ENCODE data around the gene GAPDH.
"Not testable (repeated sequence)": the region's sequence is repeated elsewhere in the genome, so short reads cannot be mapped to it uniquely, and the experiment has no call there.

Gene GAPDH

GRCh38 chr12:6546016-6546415, 11.7 kb downstream of the GAPDH start:
- no peak for DNase-seq (ENCODE audit: low spot score)

DNA sequence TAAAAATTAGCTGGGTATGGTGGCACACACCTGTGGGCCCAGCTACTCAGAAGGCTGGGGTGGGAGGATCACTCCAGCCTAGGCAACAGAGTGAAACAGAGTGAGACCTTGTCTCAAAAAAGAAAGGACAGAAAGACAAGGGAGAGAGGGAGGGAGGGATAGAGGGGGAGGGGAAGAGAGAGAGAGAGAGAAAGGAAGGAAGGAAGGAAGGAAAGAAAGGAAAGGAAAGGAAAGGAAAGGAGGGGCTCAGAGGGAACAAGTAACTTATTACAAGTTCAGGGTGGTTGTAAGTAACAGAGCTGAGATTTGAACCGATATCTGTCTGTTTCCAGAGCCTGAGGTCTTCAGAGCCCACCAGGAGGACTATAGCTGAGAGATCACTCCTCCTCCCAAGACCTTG, 13.2 kb downstream of the GAPDH start:
- no peak for DNase-seq (ENCODE audit: low spot score)

DNA sequence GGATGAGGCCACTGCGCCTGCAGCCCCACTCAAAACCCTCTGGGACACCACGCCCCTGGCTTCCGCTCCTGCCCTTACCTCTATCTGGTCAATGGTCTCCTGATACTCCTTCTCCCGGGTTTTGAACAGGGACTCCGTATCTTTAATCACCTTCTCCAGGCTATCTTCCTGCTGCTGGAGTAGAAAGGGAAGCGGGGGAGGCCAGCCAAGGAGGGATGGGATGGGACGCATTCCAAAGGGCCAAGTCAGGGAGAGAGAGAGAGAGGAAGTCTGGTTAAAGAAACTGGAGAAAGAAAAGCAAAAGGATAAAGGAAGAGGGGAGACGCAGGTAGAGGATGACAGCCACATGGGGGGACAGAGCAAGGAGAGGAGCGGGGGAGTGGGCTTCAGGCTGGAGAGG, 13.7 kb downstream of the GAPDH start:
- no peak for DNase-seq (ENCODE audit: low spot score)

DNA sequence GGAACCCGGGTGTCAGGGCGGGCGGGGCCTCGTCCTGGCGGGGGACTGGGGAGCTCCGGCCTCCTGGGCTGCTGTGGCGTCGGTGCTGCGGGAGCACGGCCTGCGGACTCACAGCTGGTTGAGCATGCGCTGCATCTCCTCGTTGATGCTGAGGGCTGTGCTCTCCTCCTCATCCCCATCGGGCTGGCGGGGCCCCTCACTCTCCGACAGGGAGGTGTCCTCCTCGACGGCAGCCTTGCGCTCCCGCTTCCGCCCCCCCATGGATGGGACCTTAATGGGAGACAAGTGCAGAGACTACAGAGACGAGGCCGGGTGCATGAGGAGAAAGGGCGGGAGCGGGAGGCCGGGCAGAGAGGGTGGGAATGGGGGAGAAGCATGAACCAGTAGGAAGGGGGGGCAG, 14.2 kb downstream of the GAPDH start:
- no peak for DNase-seq (ENCODE audit: low spot score)

GRCh38 chr12:6548966-6549683, 14.8 kb downstream of the GAPDH start:
- no peak for DNase-seq (ENCODE audit: low spot score)

DNA sequence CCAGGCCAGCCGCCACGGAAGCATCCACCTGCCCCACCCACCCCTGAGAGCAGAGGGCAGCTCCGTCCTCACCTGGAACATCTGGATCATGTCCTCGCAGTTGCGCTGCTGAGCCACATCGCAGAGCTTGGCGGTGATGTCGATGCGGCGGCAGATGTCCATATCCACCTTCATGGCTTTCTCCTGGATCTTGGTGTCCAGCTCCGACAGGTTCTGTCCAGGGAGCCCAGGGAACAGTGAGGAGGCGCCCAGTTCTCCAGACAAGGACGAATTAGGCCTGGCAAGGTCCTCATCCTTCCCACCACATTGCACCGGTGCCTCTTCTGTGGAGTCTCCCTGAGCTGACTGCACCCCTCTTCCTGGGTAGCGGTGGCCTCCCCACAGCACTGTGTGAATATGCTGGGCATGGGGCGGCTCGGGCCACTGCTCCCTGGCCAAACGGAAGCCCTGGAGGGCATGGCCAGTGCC, 15.4 kb downstream of the GAPDH start:
- no peak for DNase-seq (ENCODE audit: low spot score)

GRCh38 chr12:6550294-6551062, 16.2 kb downstream of the GAPDH start:
- no peak for DNase-seq (ENCODE audit: low spot score)

- DNase-seq (ENCODE audit: low spot score), result no peak
Observed at GRCh38 chr12:6551063-6551461, 16.7 kb downstream of the GAPDH start.

DNA sequence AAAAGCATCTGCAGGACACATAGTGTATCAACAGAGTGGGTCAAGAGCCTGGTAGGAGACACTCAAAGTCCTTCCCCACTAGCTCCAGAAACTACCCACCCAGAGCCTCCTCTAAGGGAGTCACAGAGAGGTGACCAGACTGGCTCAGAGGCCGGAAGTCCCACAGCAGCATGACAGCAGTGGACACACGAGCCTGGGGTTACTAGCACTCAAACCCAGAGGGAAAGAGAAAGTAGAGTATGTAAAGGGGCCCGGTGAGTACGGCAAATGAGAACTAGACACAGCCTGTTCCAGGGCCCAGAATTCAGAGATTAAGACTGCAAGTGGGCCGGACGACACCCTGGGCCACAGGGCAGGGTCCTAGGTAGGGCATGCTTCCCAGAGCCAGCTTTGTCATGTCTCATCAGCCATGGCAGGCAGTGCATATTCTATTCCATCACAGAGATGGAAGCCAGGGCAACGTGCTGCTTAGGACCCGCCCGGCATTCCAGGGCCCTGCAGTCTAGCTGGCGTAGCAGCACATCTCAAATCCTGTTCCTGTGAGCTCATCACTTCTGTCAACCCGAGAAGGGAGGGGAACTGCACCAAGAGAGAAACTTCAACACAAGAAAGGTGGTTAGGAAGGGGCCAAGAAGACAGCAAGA, 17.3 kb downstream of the GAPDH start:
- DNase-seq (ENCODE audit: low spot score), result no peak

GRCh38 chr12:6552140-6552551, 17.8 kb downstream of the GAPDH start:
- DNase-seq (ENCODE audit: low spot score), result no peak

DNA sequence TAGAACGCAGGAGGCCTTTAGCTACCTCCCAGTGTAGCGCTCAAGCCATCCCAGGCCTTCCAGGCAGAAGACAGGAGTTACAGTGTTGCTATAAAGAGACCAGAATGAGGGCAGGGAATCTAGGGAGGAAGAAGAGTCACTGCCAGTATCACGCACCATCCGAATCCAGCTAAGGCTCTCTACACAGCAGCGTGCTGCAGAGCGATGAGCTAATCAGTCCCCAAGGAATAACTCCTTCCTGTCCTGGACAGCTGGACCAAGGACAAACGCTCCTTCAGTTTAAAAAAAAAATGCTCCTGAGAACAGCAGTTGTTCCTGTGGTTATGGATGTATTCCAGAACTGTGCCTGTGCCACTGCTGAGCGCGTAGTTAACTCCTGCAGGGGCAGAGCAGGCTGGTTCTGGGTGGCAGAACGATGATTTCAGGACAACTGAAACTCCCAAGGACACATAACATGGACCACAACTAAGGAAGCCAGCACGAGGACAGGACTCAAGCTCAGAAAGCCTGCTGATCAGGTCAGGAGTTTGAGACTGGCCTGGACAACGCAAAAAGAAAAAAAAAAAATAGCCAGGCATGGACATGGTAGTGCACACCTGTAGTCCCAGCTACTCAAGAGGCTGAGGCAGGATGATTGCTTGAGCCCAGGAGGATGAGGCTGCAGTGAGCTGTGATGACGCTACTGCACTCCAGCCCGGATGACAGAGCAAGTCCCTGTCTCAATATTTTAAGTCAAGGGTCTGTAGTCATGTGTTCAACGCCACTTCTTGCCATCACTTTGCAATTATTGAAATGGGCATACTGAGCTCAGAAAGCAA, 18.9 kb downstream of the GAPDH start:
- no peak for DNase-seq (ENCODE audit: low spot score)

DNA sequence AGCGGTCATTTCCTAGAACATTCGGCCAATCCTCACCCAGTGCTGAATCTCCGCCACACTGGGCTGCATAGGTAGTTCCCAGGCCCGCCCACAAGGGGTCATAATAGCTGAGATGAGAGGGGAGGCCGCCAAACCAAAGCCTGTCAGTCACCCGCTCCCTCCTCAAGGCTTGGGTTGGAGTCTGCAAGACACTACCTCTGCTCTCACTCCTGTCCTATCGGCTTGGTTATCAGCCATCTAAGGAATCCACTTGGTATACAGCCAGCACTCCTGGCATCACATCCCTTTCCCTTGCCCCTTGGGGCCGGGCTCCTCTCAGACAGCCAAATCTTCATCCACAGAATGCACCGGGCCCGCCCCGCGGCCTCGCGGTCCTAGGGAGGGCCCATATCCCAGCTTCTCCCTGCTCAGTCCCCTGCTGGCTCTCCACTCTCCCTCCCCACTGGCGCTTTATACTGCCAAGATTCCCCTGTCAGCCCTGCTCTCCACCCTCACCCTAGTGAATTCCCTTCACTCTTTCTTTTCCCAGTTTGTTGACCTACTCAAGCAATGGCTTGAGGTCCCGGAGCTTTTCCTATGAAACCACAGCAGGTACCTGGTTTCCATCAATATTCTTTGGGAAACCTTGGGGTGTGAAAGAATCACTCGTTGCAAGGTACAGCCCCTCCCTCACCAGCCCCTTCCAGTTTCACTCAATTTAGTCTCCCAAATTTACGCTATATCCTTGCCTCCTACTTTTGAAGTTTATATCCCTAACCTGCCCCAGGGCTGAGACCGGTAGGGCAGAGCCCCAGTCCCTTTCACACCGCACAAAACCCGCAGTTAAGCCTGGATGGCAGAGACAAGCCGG, 20.1 kb downstream of the GAPDH start:
- peak; percentile 93 for DNase-seq (ENCODE audit: low spot score)

DNA sequence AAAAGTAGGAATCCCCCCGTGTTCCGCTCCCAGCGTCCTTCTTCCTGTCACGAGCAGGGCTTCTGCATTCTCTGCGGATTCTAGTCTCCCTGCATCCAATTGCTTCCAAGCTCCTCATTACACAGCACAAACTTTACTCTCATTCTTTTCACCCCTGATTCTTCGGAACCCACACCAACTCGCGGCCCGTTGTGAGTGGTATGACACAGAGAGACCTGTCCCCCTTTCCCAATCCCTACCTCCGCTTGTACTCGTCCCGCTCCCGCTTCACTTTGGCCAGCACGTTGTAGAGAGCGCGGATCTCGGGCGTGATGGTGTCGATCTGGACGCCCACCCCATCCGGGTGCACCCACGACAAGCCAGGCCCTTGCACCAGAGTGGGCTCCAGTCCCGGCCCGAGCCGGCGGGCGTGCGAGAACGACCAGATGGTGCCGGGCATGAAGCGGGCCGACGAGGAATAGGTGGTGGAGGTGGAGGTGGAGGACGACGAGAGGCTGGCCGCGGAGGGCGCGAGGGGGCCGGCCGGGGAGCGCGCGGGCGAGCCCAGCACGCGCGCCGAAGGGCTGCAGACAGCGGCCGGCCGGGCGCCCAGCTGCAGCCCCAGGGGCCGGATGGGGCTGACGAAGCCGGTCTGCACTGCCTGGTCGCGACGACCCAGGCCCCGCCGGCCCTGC, 20.8 kb downstream of the GAPDH start:
- DNase-seq (ENCODE audit: low spot score), result no peak

DNA sequence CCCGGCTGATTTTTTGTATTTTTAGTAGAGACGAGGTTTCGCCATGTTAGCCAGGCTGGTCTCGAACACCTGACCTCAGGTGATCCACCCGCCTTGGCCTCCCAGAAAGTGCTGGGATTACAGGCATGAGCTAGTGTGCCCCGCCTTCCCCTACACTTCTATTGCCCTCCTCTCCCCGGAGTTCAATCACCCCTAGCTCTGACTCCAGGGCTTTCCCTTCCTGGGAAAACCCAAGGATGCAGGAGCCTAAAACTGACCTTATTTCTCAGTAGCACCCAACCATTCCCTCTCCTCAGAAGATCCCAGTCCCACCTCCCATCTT, 22.1 kb downstream of the GAPDH start:
- not testable (repeated sequence) for DNase-seq (ENCODE audit: low spot score)

- no peak for DNase-seq (ENCODE audit: low spot score)
Observed at GRCh38 chr12:6556857-6557256, 22.5 kb downstream of the GAPDH start.

GRCh38 chr12:6558014-6558760, 23.9 kb downstream of the GAPDH start:
- DNase-seq (ENCODE audit: low spot score), result not testable (repeated sequence)

DNA sequence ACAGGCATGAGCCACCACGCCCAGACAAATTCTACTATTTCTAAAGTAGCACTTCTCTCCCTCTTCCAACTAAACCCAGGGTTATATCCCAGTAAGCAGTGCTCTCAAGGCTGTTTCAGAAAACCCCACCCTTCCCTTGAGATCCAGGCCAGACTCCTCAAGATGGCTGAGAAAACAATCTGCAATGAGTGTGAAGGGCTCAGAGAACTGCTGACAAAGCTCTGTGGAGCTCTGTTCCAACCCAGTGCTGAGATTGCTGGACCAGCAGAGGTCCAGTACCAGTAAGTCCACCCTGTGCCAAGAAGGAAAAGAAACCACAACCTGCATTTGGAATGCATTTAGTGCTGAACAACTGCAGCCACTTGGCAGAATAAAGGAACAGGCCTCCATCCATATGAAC, 25.2 kb downstream of the GAPDH start:
- no peak for DNase-seq (ENCODE audit: low spot score)

- no peak for DNase-seq (ENCODE audit: low spot score)
Observed at GRCh38 chr12:6560501-6561205, 26.3 kb downstream of the GAPDH start.

DNA sequence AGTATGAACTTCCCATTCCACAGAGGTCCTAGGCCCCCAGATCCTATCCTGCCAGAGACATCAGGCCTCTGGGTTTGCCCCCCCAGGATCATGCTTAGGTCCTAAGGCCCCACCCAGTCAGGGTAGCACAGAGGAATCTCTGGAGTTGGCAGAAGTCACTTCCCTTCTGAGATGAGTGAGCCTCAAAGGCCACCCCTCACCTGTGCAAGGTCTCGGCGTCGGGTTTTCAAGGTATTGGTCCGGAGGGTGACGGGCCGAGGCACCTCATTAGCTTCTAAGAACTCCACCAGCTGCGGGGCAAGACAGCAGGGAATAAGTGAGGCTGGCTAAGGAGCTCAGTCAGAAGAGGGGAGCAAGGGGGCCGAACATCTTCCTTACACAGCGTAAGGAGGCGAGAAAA, 28.6 kb downstream of the GAPDH start:
- DNase-seq (ENCODE audit: low spot score), result no peak
